Bladder microvascular endothelial cell (primary cell): ENCODE results near the gene PCNX3. TPM values are rescaled to one million over a fixed set of nuclear protein-coding genes. Genes with fewer than 3 reads are reported as not detected.

Experiments used
- total RNA-seq: library from RNA; depleted of rRNA; stranded (reverse); fragments of >200 nt; gene quantifications from 2 replicates; pipeline ENCODE4 v1.2.3, GENCODE V29; 2014

The PCNX3 gene
- total RNA-seq = 10.0 and 25.1 TPM in 2 replicates

GRCh38 chr11:65615229-65615949 is at the start of gene PCNX3:
Gene PCNX3 (plus strand): TSS chr11:65615776. CDS start chr11:65616312, 536 bp downstream.

GRCh38 chr11:65569973-65570918 is 45.3 kb upstream of the PCNX3 start, which contains the start of gene ZNRD2:
Gene ZNRD2 (plus strand): TSS chr11:65570477. CDS start chr11:65570492, 15 bp downstream.

GRCh38 chr11:65572356-65573051 is 43.1 kb upstream of the PCNX3 start, which contains the start of gene FAM89B:
Gene FAM89B (plus strand): TSS chr11:65572538. CDS start chr11:65572670, 132 bp downstream.

GRCh38 chr11:65575568-65576231 is 39.9 kb upstream of the PCNX3 start, which contains the start of gene EHBP1L1:
Gene EHBP1L1 (plus strand): TSS chr11:65576053. CDS start chr11:65576303, 250 bp downstream.

GRCh38 chr11:65595543-65596281 is 19.9 kb upstream of the PCNX3 start, which contains the start of gene KCNK7:
Gene KCNK7 (minus strand): TSS chr11:65595800. CDS start chr11:65595772, 28 bp downstream.

GRCh38 chr11:65637794-65638419 is 22.3 kb downstream of the PCNX3 start, which contains the start of gene SIPA1:
Gene SIPA1 (plus strand): TSS chr11:65638101. CDS start chr11:65640922, 2,821 bp downstream.

GRCh38 chr11:65662799-65663638 is 47.4 kb downstream of the PCNX3 start, which contains the start of gene RELA:
Gene RELA (minus strand): TSS chr11:65662916. CDS start chr11:65662832, 84 bp downstream.

Other genes starting within 250 kb of the PCNX3 start
- gene SLC25A45, start 233.1 kb upstream of the PCNX3 start, total RNA-seq = 0.81 and 2.8 TPM in 2 replicates
- 53.9 and 70.9 TPM in 2 replicates for gene FRMD8, start 229.1 kb upstream of the PCNX3 start, total RNA-seq
- gene NEAT1, start 193.0 kb upstream of the PCNX3 start, total RNA-seq = 59.3 and 170 TPM in 2 replicates
- 3,635 and 7,050 TPM in 2 replicates for gene MALAT1, start 116.7 kb upstream of the PCNX3 start, total RNA-seq
- gene SCYL1, start 90.7 kb upstream of the PCNX3 start, total RNA-seq = 49.2 and 56.6 TPM in 2 replicates
- gene LTBP3, start 57.4 kb upstream of the PCNX3 start, total RNA-seq = 17.5 and 79.4 TPM in 2 replicates
- gene ZNRD2, start 45.3 kb upstream of the PCNX3 start, total RNA-seq = 28.6 and 32.1 TPM in 2 replicates
- gene FAM89B, start 43.2 kb upstream of the PCNX3 start, total RNA-seq = 12.0 and 14.6 TPM in 2 replicates
- gene EHBP1L1, start 39.7 kb upstream of the PCNX3 start, total RNA-seq = 9.4 and 31.9 TPM in 2 replicates
- gene KCNK7, start 20.0 kb upstream of the PCNX3 start, total RNA-seq = under 0.01 and 0.38 TPM in 2 replicates
- 78.5 and 130 TPM in 2 replicates for gene MAP3K11, start 1.6 kb upstream of the PCNX3 start, total RNA-seq
- 33.8 and 81.2 TPM in 2 replicates for gene SIPA1, start 22.3 kb downstream of the PCNX3 start, total RNA-seq
- 13.0 and 26.4 TPM in 2 replicates for gene RELA, start 47.1 kb downstream of the PCNX3 start, total RNA-seq
- gene KAT5, start 96.5 kb downstream of the PCNX3 start, total RNA-seq = 35.3 and 41.9 TPM in 2 replicates
- 34.2 and 37.3 TPM in 2 replicates for gene RNASEH2C, start 105.0 kb downstream of the PCNX3 start, total RNA-seq
- gene AP5B1, start 165.2 kb downstream of the PCNX3 start, total RNA-seq = 5.5 and 8.5 TPM in 2 replicates
- not detected in 2 replicates for gene OVOL1, start 171.3 kb downstream of the PCNX3 start, total RNA-seq
- under 0.01 and 0.50 TPM in 2 replicates for gene SNX32, start 218.2 kb downstream of the PCNX3 start, total RNA-seq
- 1,281 and 2,304 TPM in 2 replicates for gene CFL1, start 242.4 kb downstream of the PCNX3 start, total RNA-seq
- 45.2 and 48.9 TPM in 2 replicates for gene MUS81, start 244.7 kb downstream of the PCNX3 start, total RNA-seq